ENCODE results near the gene TAAR5.
"Not testable (repeated sequence)": the region's sequence is repeated elsewhere in the genome, so short reads cannot be mapped to it uniquely, and the experiment has no call there.

TAAR5 gene

DNA sequence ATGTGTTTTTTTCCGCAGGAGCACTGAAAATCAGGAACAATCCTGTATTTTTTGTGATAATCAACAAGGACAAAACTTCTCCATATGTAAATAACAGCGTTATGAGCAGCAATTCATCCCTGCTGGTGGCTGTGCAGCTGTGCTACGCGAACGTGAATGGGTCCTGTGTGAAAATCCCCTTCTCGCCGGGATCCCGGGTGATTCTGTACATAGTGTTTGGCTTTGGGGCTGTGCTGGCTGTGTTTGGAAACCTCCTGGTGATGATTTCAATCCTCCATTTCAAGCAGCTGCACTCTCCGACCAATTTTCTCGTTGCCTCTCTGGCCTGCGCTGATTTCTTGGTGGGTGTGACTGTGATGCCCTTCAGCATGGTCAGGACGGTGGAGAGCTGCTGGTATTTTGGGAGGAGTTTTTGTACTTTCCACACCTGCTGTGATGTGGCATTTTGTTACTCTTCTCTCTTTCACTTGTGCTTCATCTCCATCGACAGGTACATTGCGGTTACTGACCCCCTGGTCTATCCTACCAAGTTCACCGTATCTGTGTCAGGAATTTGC is 19.2 kb downstream of the TAAR5 start, which contains the start of gene TAAR6:
Gene TAAR6 (plus strand): TSS at position 102 of the 557 bp plus-strand sequence. CDS start 0 bp downstream, at position 102.
- DNase-seq (ENCODE audit: low read depth), result no peak

DNA sequence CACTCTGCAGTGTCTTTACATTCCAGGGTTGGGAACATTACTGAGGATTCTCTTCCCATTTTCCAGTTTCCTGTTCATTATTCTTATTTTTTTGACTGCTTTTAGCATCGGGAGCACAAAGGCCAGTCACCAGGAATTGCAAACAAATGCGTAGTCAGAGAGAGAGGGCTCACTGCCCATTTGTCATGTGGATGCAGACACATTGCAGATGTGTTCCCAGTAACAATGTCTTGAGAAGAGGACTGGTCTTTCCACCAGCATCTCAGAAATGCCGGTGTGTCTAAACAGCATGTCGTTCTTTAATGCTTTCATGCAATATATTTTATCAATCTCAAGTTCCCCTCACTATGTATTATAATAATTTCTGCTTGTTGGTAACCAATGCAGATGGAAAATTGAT is 20.4 kb downstream of the TAAR5 start:
- DNase-seq (ENCODE audit: low read depth), result no peak

DNA sequence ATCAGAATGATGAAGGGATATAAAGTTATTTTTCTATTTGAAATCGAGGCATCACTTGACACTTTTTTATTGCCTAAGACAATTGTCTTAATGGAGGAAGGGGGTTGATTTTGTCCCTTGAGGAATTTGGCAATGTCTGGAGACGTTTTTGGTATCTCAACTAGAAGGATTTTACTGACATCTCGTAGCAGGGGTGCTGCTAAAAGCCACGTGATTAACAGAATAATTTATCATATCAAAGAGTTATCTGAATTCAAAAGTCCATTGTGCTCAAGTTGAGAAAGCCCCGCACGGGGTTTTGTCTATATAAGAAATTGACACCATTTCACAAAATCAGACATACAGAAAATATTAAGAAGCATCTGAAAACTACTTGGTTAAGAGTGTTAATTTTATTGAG is 20.9 kb downstream of the TAAR5 start:
- DNase-seq (ENCODE audit: low read depth), result no peak

DNA sequence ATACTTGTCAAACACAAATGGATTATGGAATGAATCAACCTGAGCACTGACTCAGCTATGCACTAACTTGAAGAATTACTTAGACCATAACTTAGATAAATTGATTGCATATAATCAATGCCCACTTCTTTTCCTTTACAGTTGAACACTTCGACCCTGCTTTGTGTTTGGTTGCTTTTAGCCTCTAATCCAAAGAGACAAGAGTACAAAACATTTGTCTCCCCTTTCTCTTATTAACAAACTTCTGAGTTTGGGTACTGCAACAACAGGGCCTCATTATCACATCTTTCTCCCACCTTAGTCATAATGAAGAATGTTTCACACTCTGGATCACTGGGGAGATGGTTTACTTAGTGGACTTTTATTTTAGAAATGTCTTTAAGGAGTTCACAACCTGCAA is 22.0 kb downstream of the TAAR5 start:
- DNase-seq (ENCODE audit: low read depth), result no peak

DNA sequence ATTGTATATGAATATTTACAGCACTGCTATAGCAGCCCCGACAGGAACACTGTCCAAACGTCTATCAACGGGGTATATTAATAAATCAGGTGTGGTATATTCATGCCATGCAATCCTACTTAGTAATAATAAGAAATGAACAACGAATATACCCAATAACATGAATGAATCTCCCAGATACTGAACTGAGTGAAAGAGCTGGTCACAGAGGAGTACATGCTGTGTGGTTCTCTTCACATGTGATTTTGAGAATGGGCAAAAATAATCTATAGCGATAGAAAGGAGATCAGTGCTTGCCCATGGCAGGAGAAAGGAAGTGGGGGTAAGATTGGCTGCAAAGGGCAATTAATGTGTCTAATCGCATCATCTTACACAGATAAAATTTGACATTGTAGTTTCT is 23.1 kb downstream of the TAAR5 start:
- DNase-seq (ENCODE audit: low read depth), result no peak

DNA sequence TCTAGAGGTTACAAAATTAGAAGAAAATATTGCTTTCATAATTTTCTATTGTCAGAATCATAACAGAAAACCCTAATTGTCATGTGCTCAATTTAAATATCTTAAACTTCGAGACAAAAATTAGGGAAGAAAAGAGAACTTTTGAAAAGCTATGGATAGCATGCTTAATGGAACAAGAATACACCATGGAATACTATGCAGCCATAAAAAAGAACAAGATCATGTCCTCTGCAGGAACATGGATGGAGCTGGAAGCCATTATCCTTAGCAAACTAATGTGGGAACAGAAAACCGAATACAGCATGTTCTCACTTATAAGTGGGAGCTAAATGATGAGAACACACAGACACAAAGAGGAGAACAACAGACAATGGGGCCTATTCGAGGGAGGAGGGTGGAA is 29.5 kb downstream of the TAAR5 start:
- not testable (repeated sequence) for DNase-seq (ENCODE audit: low read depth)

DNA sequence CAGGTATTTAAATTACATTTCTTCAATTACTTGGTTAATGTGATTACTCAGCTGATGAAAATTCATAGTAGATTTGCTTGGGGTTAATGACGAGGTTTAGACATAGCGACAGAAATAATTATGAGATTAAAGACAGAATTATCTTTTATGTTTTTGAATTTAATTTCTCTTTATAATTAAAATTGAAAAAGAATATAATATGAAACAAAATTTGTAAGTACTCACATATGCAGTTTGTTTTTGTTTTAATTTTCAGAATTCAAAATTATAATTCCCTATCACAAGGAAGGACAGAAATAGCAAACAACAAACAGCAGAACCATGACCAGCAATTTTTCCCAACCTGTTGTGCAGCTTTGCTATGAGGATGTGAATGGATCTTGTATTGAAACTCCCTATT is 37.2 kb downstream of the TAAR5 start, which contains the start of gene TAAR8:
Gene TAAR8 (plus strand): TSS at position 301 of the 400 bp plus-strand sequence. CDS start 21 bp downstream, at position 322.
- DNase-seq (ENCODE audit: low read depth), result no peak

DNA sequence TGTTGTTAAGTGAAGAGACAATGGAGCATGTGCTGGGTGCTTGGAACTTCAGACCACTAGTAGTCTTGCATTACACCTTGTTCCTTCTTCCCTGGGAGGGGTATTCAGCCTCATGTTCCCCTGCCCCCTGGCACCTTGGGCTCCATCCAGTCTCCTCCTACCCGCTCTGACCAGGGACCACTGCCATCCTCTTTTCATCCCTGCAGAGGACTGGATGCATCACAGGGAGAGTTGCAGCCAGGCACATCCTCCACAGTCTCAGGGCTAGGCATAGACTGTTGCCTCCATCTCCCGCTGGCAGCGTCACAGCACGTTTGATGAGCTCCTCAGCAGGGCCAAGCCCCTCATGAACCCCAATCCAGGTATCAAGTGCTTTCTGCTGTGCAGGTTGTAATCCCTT is 38.3 kb downstream of the TAAR5 start:
- DNase-seq (ENCODE audit: low read depth), result no peak

DNA sequence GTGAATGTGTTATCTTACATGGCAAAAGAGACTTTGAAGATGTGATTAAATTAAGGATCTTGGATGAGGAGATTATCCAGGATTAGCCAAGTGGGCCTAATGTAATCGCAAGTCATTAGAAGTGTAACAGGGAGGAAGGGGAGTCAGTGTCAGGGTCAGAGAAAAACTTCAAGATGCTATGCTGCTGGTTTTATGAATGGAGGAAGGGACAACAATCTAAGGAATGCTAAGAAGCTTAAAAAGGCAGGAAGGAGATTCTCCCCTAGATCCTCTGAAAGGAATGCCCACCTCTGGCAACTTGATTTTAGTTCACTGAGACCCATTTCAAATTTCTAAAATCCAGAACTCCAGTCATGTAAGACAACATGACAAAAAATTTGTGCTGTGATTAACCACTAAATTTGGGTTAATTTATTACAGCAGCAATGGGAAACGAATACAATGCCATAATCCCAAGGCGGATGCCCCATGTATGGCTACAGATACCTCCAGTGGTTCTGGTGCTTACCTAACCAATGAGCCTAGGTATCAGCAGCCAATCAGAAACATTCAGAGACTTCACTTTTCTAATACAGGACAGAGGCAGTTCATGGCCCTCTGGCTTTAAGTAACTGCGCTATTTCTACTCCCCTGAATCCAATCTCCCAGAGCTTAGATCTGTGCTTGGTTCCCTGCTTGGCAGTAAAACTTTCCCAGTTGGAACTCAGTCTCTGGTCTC is 40.6 kb downstream of the TAAR5 start:
- DNase-seq (ENCODE audit: low read depth), result no peak

DNA sequence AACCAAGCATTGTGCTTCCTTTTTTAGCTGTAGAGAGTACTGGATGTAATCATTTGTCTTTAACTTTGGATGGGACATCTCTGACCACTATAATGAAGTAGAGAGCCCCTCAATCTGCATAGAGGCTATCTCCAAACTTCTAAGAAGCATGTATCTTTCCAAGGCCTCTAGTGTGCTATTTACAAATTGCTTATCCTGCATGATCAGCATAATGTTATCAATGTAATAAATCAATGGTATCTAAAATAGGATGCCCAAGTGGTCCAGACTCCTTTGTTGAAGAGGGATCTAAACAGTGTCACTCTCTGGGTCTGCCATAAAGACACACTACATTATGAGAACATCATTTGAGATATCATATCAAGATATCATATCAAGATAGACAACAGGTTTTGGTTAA is 44.7 kb downstream of the TAAR5 start:
- DNase-seq (ENCODE audit: low read depth), result no peak
